Stromal cell of bone marrow (primary cell): Measurements from ENCODE around the gene BRMS1.
"Not testable (repeated sequence)": the region's sequence is repeated elsewhere in the genome, so short reads cannot be mapped to it uniquely, and the experiment has no call there.

Experiments used
- DNase-seq: peaks from one replicate; pipeline ENCODE4 v3.0.0-alpha.2; 2012; ENCODE audit warnings: low read depth

The BRMS1 gene, protein sequence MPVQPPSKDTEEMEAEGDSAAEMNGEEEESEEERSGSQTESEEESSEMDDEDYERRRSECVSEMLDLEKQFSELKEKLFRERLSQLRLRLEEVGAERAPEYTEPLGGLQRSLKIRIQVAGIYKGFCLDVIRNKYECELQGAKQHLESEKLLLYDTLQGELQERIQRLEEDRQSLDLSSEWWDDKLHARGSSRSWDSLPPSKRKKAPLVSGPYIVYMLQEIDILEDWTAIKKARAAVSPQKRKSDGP

DNA sequence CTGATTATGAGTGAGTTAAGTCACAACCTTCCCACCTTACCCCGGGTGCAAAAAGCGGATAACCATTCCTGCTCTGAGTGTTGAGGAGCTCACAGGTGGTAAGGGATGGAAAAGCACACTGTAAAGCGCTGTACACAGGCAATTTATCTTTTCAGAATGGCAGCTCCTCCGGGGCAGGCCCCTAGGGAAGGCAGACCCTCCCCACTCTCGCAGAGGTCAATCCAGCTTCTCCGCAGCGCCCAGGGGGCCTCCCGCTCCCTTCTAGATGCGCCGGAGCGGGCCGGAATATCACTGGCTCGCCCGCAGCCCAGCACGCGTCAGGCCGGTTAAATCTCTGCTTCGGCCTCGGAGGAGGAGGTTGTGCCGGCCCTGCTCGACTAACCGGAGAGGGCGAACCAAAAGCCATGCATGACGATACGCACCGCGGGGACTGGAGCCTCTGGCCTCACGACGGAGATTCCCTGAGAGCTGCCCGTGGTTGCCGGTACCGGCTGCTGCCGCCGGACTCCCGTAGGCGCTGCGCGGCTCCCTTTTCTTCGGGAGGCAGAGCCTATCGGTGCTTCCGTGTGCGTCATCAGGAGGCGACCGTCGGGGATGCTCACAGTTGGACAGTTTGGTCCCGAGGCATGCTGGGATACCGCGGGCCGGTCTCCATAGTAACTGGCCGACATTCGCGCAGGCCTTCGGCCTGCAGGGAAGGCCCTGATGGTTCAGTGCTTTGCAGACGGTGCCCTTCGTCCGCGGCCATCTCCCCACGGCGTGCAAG lies at the start of gene BRMS1:
TSS of gene BRMS1 (minus strand) at position 555 of the 766 bp plus-strand sequence. CDS start 2,870 bp downstream, outside the sequence.
- peak; percentile 97 for DNase-seq

DNA sequence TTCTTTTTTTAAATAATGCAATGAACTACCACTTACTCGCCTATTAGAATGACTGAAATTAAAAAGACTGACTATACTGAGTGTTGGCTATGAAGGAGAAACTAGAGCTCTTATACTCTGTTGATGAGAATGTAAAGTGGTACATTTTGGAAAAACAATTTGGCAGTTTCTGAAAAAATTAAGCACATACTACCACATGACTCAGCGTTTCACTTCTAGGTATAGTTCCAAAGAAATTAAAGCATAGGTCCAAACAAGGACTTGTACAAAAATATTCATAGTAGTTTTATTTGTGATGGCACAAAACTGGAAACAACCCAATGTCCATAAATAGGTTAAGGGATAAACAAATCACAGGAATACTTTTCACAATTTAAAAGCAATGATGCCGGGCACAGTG lies 49.0 kb upstream of the BRMS1 start:
- DNase-seq = no peak

DNA sequence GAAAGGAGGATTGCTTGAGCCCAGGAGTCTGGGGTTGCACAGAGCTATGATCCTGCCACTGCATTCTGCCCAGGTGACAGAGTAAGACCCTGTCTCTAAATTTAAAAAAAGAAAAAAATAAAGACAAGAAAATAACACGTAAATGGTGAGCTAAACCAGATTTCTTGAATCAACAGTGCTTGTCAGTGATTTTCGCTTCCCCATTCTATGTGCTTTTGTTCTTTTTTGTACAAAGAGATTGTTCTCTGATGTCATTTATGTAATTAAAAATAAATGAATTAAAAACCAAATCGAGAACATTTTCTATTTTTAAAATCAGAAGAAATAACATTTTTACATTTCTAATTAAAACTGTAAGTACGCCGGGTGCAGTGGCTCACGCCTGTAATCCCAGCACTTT lies 46.4 kb upstream of the BRMS1 start:
- no peak for DNase-seq

DNA sequence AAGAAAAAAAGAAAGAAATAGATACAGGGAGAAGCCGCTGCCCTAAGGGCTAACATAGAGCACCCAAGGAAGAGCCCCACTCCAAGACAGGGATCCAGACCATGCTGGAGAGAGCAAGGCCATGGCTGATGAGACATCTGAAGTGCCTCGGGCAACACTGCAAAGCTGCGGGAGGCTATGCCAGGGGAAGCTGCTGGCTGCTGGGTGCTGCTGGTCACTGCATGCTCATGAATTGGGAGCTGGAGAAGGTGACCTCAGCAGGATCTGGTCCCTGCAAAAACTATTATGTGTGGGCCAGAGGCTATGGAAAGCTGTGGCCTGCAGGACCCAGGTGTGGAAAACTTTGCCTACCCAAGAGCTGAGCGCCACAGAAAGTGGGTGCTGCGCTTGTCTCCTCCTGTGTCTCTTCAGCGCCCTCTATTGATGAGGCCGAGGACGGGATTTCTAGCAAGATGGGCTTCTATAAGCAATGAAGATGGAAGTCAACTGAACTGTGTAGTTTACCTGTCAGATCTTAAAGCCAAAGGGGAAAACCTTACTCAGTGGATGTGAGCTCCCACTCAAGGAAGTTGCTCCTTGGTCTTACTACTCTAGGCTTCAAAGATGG lies 44.0 kb upstream of the BRMS1 start:
- peak; percentile 61 for DNase-seq

DNA sequence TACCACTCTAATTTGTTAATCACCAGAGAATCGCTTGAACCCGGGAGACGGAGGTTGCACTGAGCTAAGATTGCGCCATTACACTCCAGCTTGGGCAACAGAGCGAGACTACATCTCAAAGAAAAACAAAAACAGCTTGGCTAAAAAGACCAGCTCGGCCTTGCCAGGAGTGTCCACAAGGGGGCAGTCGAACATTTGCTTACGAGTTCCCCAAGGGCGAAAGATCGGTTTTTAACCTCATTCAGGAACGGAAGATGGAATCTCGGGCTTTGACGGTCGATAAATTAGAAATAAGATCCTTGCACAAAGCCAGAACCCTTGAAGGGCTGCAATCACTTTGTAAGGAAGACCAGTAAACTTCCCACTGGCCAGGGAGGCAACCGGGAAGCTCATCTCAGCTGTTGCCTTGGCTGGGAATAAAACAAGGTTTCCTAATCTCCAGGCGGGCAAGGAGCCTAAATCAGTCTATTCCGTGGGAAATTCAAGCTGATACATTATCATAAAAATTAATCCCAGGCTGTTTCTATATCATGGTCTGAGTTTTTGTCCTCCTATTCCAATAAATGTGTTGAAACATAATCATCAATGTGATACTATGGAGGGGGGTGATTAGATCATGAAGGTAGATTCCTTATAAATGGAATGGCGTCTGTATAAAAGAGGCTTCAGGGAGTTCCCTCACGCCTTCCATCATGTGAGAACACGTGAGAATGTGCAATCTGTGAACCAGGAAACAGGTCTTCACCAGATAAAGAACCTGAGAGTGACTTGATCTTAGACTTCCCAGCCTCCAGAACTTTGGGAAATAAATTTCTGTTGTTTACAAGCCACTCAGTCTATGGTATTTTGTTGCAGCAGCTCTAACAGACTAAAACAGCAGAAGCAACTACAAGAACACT lies 41.5 kb upstream of the BRMS1 start:
- peak; percentile 72 for DNase-seq

DNA sequence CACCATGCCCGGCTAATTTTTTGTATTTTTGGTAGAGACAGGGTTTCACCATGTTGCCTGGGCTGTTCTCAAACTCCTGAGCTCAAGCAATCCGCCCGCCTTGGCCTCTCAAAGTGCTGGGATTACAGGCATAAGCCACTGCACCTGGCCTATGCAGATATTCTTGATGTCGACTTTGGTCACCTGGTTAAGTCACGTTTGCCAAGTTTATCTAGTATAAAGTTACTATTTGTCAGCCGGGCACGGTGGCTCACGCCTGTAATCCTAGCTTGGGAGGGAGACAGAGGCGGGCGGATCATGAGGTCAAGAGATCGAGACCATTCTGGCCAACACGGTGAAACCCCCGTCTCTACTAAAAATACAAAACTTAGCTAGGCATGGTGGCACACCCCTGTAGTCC lies 39.4 kb upstream of the BRMS1 start:
- not testable (repeated sequence) for DNase-seq

DNA sequence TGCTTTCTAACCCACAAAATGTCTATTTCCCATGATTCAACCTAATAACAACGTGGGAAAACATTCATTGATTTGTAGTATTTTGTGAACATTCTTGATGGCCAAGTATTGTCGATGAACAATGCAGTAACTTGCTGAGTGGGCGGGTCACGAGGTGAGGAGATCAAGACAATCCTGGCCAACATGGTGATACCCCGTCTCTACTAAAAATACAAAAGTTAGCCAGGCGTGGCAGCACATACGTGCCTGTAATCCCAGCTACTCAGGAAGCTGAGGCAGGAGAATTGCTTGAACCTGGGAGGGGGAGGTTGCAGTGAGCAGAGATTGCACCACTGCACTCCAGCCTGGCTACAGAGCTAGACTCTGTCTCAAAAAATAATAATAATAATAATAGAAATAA lies 35.4 kb upstream of the BRMS1 start:
- DNase-seq = not testable (repeated sequence)

DNA sequence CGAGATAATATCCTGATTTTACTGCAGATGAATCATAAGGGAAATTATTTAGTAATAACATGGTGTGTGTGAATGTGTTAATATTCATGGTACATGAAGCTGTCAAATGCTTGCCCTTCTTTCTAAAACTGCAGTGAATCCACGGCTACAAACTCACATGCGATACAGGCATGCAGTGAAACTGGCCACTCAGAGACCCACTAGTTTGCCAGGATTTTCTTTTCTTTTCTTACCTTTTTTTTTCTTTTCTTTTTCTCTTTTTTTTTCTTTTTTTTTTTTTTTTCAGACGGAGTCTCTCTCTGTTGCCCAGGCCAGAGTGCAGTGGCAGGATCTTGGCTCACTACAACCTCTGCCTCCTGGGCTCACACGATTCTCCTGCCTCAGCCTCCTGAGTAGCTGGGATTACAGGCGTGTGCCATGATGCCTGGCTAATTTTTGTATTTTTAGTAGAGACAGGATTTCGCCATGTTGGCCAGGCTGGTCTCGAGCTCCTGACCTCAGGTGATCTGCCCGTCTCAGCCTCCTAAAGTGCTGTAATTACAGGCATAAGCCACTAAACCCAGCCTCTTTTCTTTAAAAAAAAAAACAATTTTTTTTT lies 28.9 kb upstream of the BRMS1 start:
- not testable (repeated sequence) for DNase-seq

DNA sequence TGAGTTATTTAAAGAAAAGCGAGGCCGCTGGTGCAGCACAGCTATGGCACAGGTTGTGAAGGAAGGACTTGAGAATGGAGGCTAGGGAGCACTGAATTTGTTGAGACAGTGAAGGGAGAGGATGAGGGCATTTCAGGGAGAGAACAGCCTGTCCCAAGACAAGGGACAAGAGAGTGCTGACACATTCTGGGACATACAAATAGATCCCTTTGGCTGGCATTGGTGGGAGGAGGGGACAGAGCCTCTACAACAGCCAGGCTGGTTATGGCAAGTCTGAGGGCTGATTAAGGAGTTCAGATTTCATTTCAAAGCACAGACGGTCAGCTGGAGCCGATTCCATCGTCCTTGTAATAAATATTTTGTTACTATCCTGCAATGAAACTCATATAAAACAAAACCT lies 28.4 kb upstream of the BRMS1 start:
- no peak for DNase-seq

DNA sequence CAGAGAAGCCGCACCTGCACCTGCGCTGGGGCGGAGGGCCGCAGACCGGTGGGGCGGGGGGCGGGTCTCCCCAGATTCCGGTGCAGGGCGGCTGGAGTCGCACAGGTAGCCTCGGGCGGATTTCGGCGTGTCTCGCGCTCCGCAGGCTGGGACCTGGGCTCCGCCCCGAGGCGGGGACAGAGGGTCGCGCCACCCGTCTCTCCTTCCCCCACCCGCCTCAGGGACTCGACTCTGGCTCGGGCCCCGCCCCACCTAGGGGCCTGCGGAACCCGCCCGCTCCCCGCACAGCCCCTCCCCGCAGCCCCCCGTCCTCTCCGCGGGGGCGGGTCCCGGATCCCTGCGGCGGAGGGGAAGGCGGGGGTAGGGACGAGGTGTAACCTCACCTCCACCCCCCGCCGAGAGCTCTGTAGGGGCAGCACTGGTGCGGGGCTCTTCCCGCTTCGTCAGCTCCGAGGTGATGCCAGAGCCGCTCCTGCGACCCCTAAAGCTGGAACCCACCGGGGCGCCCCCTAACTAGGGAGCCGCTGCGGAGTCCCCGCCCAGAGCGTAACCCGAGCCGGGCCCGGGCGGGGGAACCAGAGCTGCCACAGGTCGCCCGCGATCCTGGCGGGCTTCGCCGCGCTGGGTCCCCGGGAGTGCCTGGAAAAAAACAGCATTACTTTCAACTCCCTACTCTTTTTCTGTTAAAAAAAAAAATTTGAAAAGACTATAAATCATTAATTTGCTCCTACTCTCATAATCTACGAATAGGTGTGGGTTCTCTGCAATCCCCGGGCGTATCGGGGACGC lies 26.9 kb upstream of the BRMS1 start, which contains the start of gene SLC29A2:
TSS of gene SLC29A2 (minus strand) at position 134 of the 789 bp plus-strand sequence. CDS start 169 bp downstream, outside the sequence.
- no peak for DNase-seq

DNA sequence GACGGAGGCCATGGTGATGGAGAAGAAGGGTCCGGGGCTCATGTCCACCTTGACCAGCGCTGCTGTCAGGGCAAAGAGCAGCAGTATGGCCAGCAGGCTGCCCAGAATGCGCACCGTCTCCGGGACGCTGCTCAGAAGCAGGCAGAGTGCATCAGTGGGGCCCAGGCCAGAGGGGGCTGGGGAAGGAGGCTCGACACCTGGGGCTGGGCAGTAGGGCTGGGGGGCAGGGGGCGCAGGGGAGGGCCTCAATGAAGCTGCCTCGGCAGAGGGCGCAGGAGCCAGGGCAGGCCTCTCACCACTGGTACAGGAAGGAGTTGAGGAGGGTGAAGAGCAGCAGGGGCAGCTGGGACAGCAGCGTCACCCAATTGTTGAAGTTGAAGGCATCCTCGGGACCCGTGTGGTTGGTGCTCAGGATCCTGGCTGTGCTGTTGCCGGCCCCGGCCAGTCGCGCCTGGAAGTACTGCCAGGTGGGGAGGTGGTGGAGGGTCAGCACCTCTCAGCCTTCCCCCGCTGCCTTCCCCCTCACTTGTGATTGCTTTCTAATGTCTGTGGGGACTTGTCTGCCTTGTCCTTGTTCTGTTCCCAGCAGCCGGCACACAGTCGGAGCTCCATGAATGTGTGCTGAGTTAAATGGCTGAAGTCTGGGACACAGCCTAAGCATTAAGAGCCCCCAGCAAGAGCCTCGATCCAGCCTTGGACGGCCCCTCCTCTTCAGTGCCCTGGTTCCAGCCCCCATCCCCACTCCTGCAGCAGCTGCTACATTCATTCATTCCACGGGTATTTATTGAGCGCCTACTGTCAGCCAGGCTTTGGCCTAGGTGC lies 24.4 kb upstream of the BRMS1 start:
- no peak for DNase-seq

DNA sequence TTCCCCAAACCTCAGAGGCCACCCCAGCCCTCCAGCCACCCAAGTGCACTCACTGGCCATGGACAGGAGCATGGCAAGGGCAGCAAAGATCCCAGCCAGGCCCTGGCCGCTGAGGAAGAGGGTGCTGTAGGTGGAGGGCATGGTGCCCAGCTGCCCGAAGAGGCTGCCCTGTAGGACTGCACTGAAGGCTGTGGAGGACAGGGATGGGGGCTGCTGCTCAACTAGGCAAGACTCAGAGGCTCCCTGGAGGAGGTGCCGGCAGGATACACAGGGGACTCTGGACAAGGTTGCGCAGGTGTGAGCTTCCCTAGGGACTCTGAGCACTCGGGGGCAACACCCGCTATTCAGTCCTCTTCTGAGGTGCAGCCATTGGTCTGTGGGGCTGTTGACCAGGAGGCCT lies 23.6 kb upstream of the BRMS1 start:
- no peak for DNase-seq

DNA sequence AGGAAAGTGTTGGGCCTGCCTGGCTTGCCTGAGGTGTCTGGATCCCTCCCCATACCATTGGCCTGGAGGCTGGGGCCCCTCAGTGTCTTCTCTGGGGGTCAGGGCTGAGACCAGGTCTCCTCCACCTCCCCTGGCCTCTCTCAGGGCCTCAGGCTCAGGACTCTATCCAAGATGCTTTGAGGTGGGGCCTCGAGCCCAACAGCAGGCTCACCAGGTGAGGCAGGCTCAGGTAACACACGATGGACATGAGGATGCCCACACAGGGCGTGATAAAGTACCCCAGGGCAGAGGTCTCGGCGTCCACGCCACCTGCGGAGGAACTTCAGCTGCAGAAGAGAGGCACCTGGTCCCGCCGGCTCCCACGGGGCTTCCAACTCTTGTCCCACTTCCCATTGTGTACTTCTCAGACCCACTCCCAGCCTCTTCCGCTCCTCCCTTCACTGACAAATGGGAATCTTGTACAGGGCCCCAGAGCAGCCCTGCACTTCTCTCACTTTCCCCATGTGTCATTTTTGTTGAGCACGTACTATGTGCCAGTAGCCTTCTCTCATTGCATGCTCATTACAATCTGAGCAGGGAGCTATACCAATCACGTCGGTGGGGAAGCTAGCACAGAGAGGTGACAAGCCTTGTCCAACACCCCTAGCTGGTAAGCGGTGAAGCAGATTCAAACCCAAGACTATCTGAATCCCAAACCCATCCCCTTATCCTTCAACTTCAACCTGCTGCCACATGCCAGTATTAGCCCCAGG lies 22.8 kb upstream of the BRMS1 start:
- DNase-seq = no peak

DNA sequence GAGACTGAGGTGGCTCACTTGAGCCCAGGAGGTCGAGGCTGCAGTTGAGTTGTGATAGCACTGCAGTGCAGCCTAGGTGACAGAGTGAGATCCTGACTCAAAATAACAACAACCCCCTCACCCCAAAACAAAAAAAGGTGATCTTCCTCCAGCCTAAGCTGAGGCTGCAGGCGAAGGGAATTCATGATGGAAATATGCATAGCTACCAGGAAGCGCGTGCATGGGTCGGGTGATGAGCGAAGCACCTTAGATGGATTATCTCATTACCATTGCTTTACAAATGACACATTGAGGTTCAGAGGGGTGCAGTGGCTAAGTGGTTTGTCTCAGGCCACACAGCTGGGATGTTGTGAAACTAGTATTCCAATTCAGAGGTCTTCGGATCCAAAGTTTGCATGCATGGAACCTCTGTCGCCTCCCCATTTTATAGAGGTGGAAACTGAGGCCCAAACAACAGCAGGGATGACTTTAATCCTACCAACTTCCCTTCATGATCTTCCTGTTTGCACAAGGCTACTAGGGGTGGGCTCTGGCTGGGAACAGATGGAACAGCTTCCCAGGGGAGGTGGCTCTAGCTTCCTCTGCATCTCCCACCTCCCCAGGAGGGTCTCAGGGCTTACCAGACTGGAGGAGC lies 22.1 kb upstream of the BRMS1 start:
- DNase-seq = no peak

DNA sequence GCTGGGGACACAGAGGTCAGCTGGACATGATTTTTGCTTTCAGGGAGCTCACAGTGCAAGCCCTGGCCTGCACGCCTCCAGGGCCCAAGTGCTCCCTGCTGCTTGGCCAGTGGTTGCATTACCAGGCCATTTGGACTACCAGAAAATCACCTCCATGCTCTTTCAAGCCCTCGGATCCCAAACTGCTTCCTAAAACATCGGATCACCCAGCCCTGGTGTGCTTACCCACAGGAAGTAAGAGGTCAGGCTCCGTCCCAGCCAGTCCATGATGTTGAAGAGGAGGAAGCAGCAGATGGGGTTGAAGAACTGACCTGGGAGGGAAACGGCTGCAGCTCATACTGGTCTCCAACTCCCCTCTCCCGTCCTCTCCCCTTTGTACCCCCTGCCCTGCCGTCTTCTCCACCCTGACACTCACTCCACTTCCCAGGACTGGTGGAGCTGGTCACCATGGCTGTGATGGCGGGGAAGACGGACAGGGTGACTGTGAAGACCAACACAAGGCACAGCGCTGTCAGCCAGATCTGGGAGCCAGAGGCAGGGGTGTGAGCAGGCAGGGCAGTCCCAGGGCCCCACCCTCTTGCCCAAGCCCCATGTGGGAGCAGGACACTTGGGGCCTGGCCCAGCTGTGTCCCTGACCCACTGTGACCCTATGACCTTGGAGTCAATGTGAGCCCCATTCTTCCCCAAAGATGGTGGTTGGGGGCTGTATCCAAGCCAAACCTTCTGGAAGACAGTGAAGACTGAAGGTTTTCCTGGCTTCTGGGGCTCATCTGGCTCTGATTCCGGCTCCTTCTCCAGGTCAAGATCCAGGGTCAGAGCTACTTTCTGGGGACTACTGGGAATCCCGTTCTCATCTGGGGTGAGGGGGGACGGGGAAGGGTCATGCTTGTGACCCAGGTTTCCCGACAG lies 21.1 kb upstream of the BRMS1 start:
- DNase-seq = no peak

DNA sequence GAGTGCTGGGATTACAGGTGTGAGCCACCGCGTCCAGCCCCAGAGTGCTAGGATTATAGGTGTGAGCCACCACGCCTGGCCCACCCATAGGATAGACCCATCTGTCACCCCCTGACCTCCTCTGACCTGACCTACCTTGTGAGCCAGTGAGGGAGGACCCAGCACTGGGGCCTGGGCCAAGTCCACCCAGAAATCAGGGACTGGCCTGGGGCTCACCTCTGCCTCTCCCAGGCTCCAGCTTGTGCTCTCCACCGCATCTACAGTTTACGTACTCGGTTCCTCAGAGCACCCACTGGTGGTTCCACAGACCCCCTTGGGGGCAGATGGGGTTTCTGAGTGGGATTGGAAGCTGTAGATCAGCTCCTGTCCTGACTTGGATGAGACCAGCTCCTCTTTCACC lies 20.3 kb upstream of the BRMS1 start:
- DNase-seq = no peak

DNA sequence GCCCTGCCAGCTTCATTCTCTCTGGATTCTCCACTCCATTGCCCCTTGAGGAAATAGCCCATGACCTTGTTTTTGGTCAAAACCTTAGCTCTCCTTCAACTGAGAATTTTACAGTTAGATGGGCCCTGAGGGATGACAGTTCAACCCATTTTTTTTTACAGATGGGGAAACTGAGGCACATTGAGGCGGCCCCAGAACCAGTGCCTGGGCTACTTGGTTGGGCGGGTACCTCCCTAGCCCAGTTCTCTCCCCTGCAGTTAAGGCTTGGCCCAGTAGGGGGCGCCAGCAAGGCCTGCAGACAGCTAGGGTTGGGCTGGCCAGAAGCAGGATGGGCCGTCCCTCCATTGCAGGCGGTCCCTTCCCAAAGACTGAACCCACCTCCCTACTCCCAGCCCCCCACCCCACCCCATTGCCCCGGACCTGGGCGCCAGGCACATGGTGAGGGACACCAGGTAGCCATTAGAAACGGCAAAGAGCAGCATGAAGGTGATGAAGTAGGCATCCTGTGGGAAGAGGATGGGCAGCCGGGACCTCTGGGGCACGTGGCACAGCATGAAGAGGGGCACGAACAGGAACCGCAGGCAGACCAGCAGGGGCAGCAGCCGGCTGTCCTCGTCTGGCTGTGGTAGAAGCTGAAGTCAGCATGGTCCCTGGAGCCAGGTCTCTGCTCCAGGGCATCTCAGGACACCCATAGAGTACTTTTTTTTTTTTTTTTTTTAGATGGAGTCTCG lies 19.1 kb upstream of the BRMS1 start:
- DNase-seq = no peak
